PFSK-1 (cell line): ENCODE data around the gene HRK.

Experiments used
- POLR2AphosphoS5 ChIP-seq: IDR thresholded peaks from 2 replicates; pipeline ENCODE4 v1.6.1; 2012; ENCODE audit warnings: low read depth, mild to moderate bottlenecking, control low read depth, low read length, moderate library complexity
- TAF1 ChIP-seq: IDR thresholded peaks from 2 replicates; pipeline ENCODE4 v1.6.1; 2012; ENCODE audit warnings: low read length, control low read depth, borderline replicate concordance; ENCODE audit not compliant: insufficient read depth

DNA sequence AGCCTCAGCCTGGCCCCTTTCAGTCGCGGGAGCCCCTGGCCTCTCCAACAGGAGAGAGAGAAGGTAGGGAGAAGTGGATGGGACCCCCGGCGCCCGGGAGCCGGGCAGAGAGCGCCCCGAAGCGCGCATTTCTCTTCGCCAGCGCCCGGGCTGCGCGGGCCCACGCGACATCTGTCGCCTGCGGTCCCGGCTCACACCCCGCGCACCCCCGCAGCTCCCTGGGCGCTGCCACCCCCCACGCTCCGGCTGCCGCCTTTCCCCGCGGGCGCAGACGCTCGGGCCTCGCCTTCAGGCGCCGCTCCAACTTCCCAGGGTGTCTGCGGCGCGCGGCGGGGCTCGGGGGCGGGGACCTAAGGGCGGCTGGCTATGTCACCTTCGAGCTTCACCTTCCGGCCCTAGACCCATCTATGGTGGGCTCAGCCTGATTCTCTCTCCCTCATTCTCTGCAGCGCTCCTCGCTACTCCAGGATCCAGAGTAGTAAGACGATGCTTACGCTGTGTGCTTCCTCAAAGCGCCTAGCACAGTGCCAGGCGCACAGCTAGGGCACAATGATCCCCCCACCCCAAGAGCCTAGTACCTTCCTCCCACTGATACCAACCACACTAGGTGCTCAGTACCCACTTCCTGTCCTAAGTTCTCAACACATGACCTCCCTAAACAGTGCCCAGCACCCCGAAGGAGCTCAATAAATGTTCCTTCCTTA is 1.6 kb downstream of the HRK start:
- no peak for TF ChIP-seq POLR2AphosphoS5
- no peak for TF ChIP-seq TAF1
